Prostate gland (tissue), 2 donors: ENCODE measurements around the gene PEAK1. TPM values are rescaled to one million over a fixed set of nuclear protein-coding genes. Genes with fewer than 3 reads are reported as not detected.

Experiments
- DNase-seq: peaks from one replicate; pipeline ENCODE4 v3.0.0-alpha.2; 2019; ENCODE audit warnings: low spot score
- H3K27ac ChIP-seq, 2 donors: fragments of 200-600 bp; sonication (generic); 2 replicates each; pipeline ENCODE4 v1.5.1; 2017 to 2019
- H3K27me3 ChIP-seq: fragments of 200-600 bp; sonication (generic); replicated peaks from 2 replicates; pipeline ENCODE4 v1.5.1; 2019; ENCODE audit not compliant: insufficient read depth
- H3K36me3 ChIP-seq, 2 donors: fragments of 200-600 bp; sonication (generic); 1 replicate in 1 of 2; 2 replicates in 1 of 2; pipeline versions ENCODE4 v1.5.1 to v1.8.1; 2017 to 2019
- H3K4me1 ChIP-seq: fragments of 200-600 bp; sonication (generic); replicated peaks from 2 replicates; pipeline ENCODE4 v1.5.1; 2019
- H3K4me3 ChIP-seq, 2 donors: fragments of 200-600 bp; sonication (generic); 2 replicates each; pipeline ENCODE4 v1.5.1; 2017 to 2019
- H3K9me3 ChIP-seq: fragments of 200-600 bp; sonication (generic); 2 replicates; pipeline ENCODE4 v1.5.1; 2017
- CTCF ChIP-seq, 4 experiments: fragments of 200-600 bp in 2 of 4; fragments of 450-650 bp in 2 of 4; sonication (generic) in 2 of 4; IDR thresholded peaks; 1 replicate in 3 of 4; 2 replicates in 1 of 4; pipeline ENCODE4 v1.5.1; 2016 to 2019; ENCODE audit warnings: antibody characterized with exemption in 4 of 4, mild to moderate bottlenecking in 2 of 4, moderate library complexity in 2 of 4
- POLR2A ChIP-seq: fragments of 450-650 bp; IDR thresholded peaks from one replicate; pipeline ENCODE4 v1.6.1; 2016; ENCODE audit warnings: antibody characterized with exemption, mild to moderate bottlenecking
- POLR2AphosphoS5 ChIP-seq: sonication (generic); formaldehyde crosslinking; IDR thresholded peaks from one replicate; pipeline ENCODE4 v1.6.1; 2017; ENCODE audit warnings: antibody characterized with exemption
- WGBS: methylation state at CpG from one replicate; pipeline ENCODE4 v1.1.5; 2018; 5-methylcytosine and 5-hydroxymethylcytosine counted together
- intact Hi-C: fragments of 100-400 bp; cut with DNase I; formaldehyde crosslinking; loops from one replicate; pipeline ENCODE4 v1.14.2; 2022
- total RNA-seq, 2 donors: library from RNA; depleted of rRNA; stranded (reverse); fragments of >200 nt; gene quantifications; one replicate each; pipeline ENCODE4 v1.1.0, GENCODE V29; 2016

The PEAK1 gene
- total RNA-seq, 2 donors from 2014 or later: 11.3 to 108 TPM

- H3K9me3 ChIP-seq: no peaks in the 10 kb centered on the region
- no peak overlapping the region for H3K4me3 ChIP-seq
- H3K27me3 ChIP-seq: no peaks in the 10 kb centered on the region
- H3K4me1 ChIP-seq: no peaks in the 10 kb centered on the region
- H3K27ac ChIP-seq: no peak overlapping the region
- DNase-seq: no peak
- TF ChIP-seq CTCF (IDR thresholded peaks at IDR 0.05): no peak
- H3K36me3 ChIP-seq: no peaks in the 10 kb centered on the region
- intact Hi-C loops: no loop called here
These were observed 35.8 kb downstream of the PEAK1 start for GRCh38 chr15:77384086-77384485.

GRCh38 chr15:77380033-77380432 lies 39.9 kb downstream of the PEAK1 start:
- no peak for TF ChIP-seq CTCF (IDR thresholded peaks at IDR 0.05)
- no peak for TF ChIP-seq POLR2AphosphoS5
- no peak for TF ChIP-seq POLR2A
- intact Hi-C loops: no loop called here
- Histone ChIP-seq H3K36me3 (no peaks in the 10 kb centered on the region), H3K4me3 (no peak overlapping the region), H3K27me3 (no peaks in the 10 kb centered on the region), H3K4me1 (no peaks in the 10 kb centered on the region), H3K9me3 (no peaks in the 10 kb centered on the region), H3K27ac (no peak overlapping the region)
- DNase-seq: no peak
- 96% methylated on average over 4 of the region's 4 CpGs for WGBS

GRCh38 chr15:77376770-77377169 lies 43.1 kb downstream of the PEAK1 start:
- no peaks in the 10 kb centered on the region for H3K36me3 ChIP-seq
- DNase-seq: no peak
- WGBS: 84% methylated on average over 1 of the region's 1 CpG

GRCh38 chr15:77375133-77375532 lies 44.8 kb downstream of the PEAK1 start:
- H3K4me1 ChIP-seq: no peaks in the 10 kb centered on the region
- H3K27ac ChIP-seq: no peak overlapping the region
- no peaks in the 10 kb centered on the region for H3K36me3 ChIP-seq
- TF ChIP-seq CTCF (IDR thresholded peaks at IDR 0.05) (no peak), POLR2AphosphoS5 (no peak), POLR2A (no peak)
- intact Hi-C loops: no loop called here
- H3K9me3 ChIP-seq: no peaks in the 10 kb centered on the region
- H3K4me3 ChIP-seq: no peak overlapping the region
- DNase-seq: no peak
- no peaks in the 10 kb centered on the region for H3K27me3 ChIP-seq
- 90% methylated on average over 1 of the region's 1 CpG for WGBS

More at GRCh38 chr15:77376770-77377169, 43.1 kb downstream of the PEAK1 start:
- no peak overlapping the region for H3K27ac ChIP-seq
- H3K27me3 ChIP-seq: no peaks in the 10 kb centered on the region
- intact Hi-C loops: no loop called here
- H3K4me3 ChIP-seq: no peak overlapping the region
- H3K4me1 ChIP-seq: no peaks in the 10 kb centered on the region
- TF ChIP-seq CTCF (IDR thresholded peaks at IDR 0.05): no peak
- no peaks in the 10 kb centered on the region for H3K9me3 ChIP-seq

GRCh38 chr15:77373441-77373840 lies 46.5 kb downstream of the PEAK1 start:
- H3K4me1 ChIP-seq: no peaks in the 10 kb centered on the region
- no peak for DNase-seq
- H3K4me3 ChIP-seq: no peak overlapping the region
- H3K9me3 ChIP-seq: no peaks in the 10 kb centered on the region
- TF ChIP-seq POLR2A (no peak), POLR2AphosphoS5 (no peak), CTCF (IDR thresholded peaks at IDR 0.05) (no peak)
- H3K36me3 ChIP-seq: no peaks in the 10 kb centered on the region
- no peak overlapping the region for H3K27ac ChIP-seq
- no peaks in the 10 kb centered on the region for H3K27me3 ChIP-seq
- WGBS: 97% methylated on average over 4 of the region's 4 CpGs
- intact Hi-C loops: no loop called here
